H1 (cell line): Measurements from ENCODE around the gene PKP3. TPM values are rescaled to one million over a fixed set of nuclear protein-coding genes. Genes with fewer than 3 reads are reported as not detected.

Experiments used
- HDAC6 ChIP-seq: IDR thresholded peaks from one replicate; pipeline ENCODE4 v1.7.1; 2012; ENCODE audit warnings: low read depth, mild to moderate bottlenecking, inconsistent platforms, low read length, moderate library complexity
- POU5F1 ChIP-seq: IDR thresholded peaks from 2 replicates; pipeline ENCODE4 v1.6.1; 2011; ENCODE audit warnings: low read depth, mild to moderate bottlenecking, low read length, moderate library complexity
- polyA plus RNA-seq, 7 experiments: library from polyadenylated mRNA; depleted of rRNA in 3 of 7; stranded (reverse) in 5 of 7; unstranded in 2 of 7; fragments of >200 nt in 5 of 7; fragments of 200-250 nt in 2 of 7; gene quantifications; 1 replicate in 5 of 7; 2 replicates in 1 of 7; 4 replicates in 1 of 7; pipeline versions ENCODE4 v1.2.1 to v1.2.3, GENCODE V29; 2011 to 2013; ENCODE audit warnings: missing spikeins in 2 of 7, mixed read lengths in 2 of 7
- total RNA-seq: library from RNA; stranded (reverse); fragmentation: NEBNext Ultra II Directional; extraction: Animal tissue kit (Norgen Biotek cat#: 25700); gene quantifications from 2 replicates; pipeline ENCODE4 v1.2.1, GENCODE V29; 2021
- TF ChIP-seq, protein P1 (sequence below): IDR thresholded peaks from 2 replicates; pipeline ENCODE4 v1.6.1; 2011; ENCODE audit warnings: low read depth, mild to moderate bottlenecking, low read length; ENCODE audit not compliant: insufficient read depth

The PKP3 gene
- total and polyA plus RNA-seq, 2 of the 8 experiments (the other 6 are each of a cell fraction or from before 2014, with no cell fraction given): 16.7 to 28.7 TPM

GRCh38 chr11:392102-392777 lies 1.8 kb upstream of the PKP3 start (continued):
- TF ChIP-seq, protein P1, sequence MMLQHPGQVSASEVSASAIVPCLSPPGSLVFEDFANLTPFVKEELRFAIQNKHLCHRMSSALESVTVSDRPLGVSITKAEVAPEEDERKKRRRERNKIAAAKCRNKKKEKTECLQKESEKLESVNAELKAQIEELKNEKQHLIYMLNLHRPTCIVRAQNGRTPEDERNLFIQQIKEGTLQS: no peak
- TF ChIP-seq HDAC6 (no peak), POU5F1 (no peak)
- TF ChIP-seq, all 59 proteins: peak for 0
